OCI-LY3 (cell line): ENCODE results near the gene LDB2.

ENCODE experiments used
- H2AFZ ChIP-seq: fragments of 200-600, 300-600 bp; shearing (Covaris generic); 2 replicates; pipeline ENCODE4 v1.6.0; 2014; ENCODE audit warnings: antibody characterized with exemption, low read depth, low read length
- H3K27ac ChIP-seq: fragments of 200-600, 300-600 bp; sonication (generic); 2 replicates; pipeline ENCODE4 v1.5.1; 2014; ENCODE audit warnings: mild to moderate bottlenecking, low read length, moderate library complexity, mixed read lengths
- H3K27me3 ChIP-seq: fragments of 200-600, 300-600 bp; sonication (generic); 2 replicates; pipeline ENCODE4 v1.6.1; 2014; ENCODE audit warnings: low read depth, low read length, mixed read lengths
- H3K36me3 ChIP-seq: fragments of 200-600, 300-600 bp; sonication (generic); replicated peaks from 2 replicates; pipeline ENCODE3; 2014; ENCODE audit warnings: low read depth, low read length, mixed read lengths
- H3K4me1 ChIP-seq: fragments of 300-600, 200-600 bp; sonication (generic); 2 replicates; pipeline ENCODE4 v1.6.1; 2014; ENCODE audit warnings: low read length, mixed read lengths
- H3K4me2 ChIP-seq: fragments of 200-600, 300-600 bp; sonication (generic); 2 replicates; pipeline ENCODE4 v1.6.1; 2014; ENCODE audit warnings: low read length, mixed read lengths
- H3K4me3 ChIP-seq: fragments of 300-600, 200-600 bp; sonication (generic); 2 replicates; pipeline ENCODE4 v1.5.1; 2014; ENCODE audit warnings: antibody characterized with exemption, mild to moderate bottlenecking, low read length, moderate library complexity
- H3K79me2 ChIP-seq: fragments of 300-600, 200-600 bp; shearing (Covaris generic); 2 replicates; pipeline ENCODE4 v1.6.1; 2014; ENCODE audit warnings: mild to moderate bottlenecking, low read length, mixed read lengths
- H3K9ac ChIP-seq: fragments of 300-600, 200-600 bp; shearing (Covaris generic); 2 replicates; pipeline ENCODE4 v1.6.0; 2014; ENCODE audit warnings: mild to moderate bottlenecking, low read length, moderate library complexity
- H3K9me3 ChIP-seq: fragments of 200-600, 300-600 bp; shearing (Covaris generic); 2 replicates; pipeline ENCODE4 v1.6.1; 2014; ENCODE audit warnings: low read length, mixed read lengths; ENCODE audit not compliant: insufficient read depth
- H4K20me1 ChIP-seq: fragments of 200-600, 300-600 bp; sonication (generic); 2 replicates; pipeline ENCODE4 v1.6.1; 2016; ENCODE audit warnings: low read length, mixed read lengths; ENCODE audit not compliant: insufficient read depth
- EZH2phosphoT487 ChIP-seq: fragments of 200-600 bp; shearing (Covaris generic); IDR thresholded peaks from 2 replicates; pipeline ENCODE4 v1.6.1; 2018; ENCODE audit warnings: antibody characterized with exemption, mixed run types, low read depth
- TF ChIP-seq, protein P1 (sequence below): fragments of 200-600, 300-600 bp; sonication (generic); IDR thresholded peaks from 2 replicates; pipeline ENCODE4 v1.5.1; 2014; ENCODE audit warnings: antibody characterized with exemption, low read length, low read depth

LDB2 gene

DNA sequence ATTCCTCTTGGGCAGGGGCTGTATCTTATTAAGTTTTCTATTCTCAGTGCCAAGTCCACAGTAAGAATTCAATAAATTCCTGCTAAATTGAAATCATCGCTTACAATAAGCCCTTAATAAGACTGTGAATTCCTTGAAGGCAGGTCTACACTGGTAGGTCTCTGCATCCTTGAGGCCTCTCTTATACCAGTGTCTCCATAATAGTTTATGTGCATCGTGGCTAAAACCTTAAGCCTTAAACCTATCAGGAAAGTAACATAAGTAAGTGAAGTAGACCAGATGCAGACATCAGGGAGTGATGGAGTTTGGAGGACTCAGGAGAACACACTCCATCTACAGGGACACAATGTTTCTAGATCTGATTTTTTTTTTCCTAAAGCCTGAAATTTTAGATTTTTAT is 240.3 kb downstream of the LDB2 start:
- TF ChIP-seq EZH2phosphoT487: no peak
- H3K36me3 ChIP-seq: no peaks in the 10 kb centered on the region
- no peak overlapping the region for H2AFZ ChIP-seq

DNA sequence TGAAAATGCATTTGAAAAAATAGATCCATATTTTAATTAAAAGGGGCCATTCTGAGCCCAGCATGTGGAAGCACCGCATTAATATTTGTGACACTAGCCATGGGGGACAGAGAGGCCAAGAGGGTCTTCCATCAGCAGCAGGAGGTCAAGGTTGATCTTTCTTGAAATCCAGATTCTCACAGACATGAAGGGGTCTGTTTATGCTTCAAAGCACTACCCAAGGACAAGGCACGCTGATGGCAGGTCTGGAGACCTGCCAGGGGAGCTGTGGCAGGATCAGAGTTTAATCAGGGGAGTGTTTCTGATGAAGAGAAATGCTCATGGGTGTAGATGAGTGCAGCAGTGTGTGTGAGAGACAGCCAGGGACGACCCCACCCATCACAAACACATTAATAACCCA is 243.3 kb downstream of the LDB2 start:
- Histone ChIP-seq H3K9me3 (no peaks in the 10 kb centered on the region), H3K9ac (no peak overlapping the region), H3K27ac (no peak overlapping the region), H3K4me1 (no peaks in the 10 kb centered on the region), H3K4me2 (no peak overlapping the region), H4K20me1 (no peaks in the 10 kb centered on the region), H3K4me3 (no peak overlapping the region), H3K27me3 (no peaks in the 10 kb centered on the region), H3K79me2 (no peaks in the 10 kb centered on the region), H2AFZ (no peak overlapping the region), H3K36me3 (no peaks in the 10 kb centered on the region)
- TF ChIP-seq, protein P1, sequence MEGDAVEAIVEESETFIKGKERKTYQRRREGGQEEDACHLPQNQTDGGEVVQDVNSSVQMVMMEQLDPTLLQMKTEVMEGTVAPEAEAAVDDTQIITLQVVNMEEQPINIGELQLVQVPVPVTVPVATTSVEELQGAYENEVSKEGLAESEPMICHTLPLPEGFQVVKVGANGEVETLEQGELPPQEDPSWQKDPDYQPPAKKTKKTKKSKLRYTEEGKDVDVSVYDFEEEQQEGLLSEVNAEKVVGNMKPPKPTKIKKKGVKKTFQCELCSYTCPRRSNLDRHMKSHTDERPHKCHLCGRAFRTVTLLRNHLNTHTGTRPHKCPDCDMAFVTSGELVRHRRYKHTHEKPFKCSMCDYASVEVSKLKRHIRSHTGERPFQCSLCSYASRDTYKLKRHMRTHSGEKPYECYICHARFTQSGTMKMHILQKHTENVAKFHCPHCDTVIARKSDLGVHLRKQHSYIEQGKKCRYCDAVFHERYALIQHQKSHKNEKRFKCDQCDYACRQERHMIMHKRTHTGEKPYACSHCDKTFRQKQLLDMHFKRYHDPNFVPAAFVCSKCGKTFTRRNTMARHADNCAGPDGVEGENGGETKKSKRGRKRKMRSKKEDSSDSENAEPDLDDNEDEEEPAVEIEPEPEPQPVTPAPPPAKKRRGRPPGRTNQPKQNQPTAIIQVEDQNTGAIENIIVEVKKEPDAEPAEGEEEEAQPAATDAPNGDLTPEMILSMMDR: no peak
- TF ChIP-seq EZH2phosphoT487: no peak

More for the DNA sequence above, 240.3 kb downstream of the LDB2 start:
- no peak overlapping the region for H3K27ac ChIP-seq
- H3K4me3 ChIP-seq: no peak overlapping the region
- no peaks in the 10 kb centered on the region for H4K20me1 ChIP-seq
- H3K9ac ChIP-seq: no peak overlapping the region
- no peaks in the 10 kb centered on the region for H3K4me1 ChIP-seq
- H3K9me3 ChIP-seq: no peaks in the 10 kb centered on the region
- no peak overlapping the region for H3K4me2 ChIP-seq
- H3K27me3 ChIP-seq: no peaks in the 10 kb centered on the region
- H3K79me2 ChIP-seq: no peaks in the 10 kb centered on the region

DNA sequence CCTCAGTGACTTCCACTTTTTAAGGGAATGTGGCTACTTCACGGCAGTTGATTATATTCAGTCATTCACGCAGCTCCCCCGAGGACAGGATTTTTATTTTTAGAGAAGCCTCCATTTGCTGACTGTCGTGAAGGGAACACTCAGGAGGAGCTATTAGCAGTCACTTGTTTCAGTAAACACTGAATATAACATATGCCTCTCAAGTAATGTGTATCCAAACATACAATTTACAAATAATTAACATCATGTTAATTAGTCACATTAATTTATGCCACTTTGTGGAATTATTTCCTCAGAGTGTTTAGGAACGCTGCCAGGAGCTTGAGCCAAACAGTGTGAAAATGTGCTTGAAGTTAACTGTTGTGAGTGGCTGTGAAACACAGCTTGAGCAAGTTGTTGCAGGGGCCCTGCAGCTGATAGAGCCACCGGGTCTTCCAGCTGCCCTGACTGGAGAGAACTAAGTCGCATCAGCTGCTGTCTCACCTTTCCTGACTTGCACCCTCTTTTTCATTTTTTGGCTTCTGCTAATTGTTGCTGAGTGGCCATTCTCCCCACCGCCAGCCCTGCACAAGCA is 245.6 kb downstream of the LDB2 start:
- no peak for TF ChIP-seq EZH2phosphoT487
- TF ChIP-seq, protein P1: no peak
- no peak overlapping the region for H2AFZ ChIP-seq
- H3K36me3 ChIP-seq: no peaks in the 10 kb centered on the region
- H3K79me2 ChIP-seq: no peaks in the 10 kb centered on the region
- H3K9ac ChIP-seq: no peak overlapping the region
- H3K27me3 ChIP-seq: no peaks in the 10 kb centered on the region
- H4K20me1 ChIP-seq: no peaks in the 10 kb centered on the region
- no peak overlapping the region for H3K4me3 ChIP-seq
- H3K9me3 ChIP-seq: no peaks in the 10 kb centered on the region
- no peak overlapping the region for H3K4me2 ChIP-seq
- H3K4me1 ChIP-seq: no peaks in the 10 kb centered on the region
- no peak overlapping the region for H3K27ac ChIP-seq

DNA sequence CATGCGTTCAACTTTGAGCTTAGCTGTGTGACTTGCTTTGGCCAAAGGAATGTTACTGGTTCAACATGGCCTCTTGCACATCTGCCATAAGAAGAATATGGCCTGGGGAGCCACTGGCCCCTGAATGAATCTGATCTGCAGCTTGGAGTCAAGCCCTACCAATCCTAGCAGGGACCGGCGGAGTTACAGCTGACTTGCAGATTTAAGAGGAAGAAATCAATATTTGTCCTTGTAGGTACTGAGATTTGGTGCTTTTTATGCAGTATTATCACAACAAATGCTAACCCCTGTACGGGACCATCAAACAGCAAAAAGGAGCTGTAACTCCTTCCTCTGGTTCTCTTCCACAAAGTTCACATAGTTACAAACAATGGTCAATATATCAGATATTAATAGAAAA is 252.0 kb downstream of the LDB2 start:
- no peaks in the 10 kb centered on the region for H4K20me1 ChIP-seq
- H3K4me1 ChIP-seq: no peaks in the 10 kb centered on the region
- no peaks in the 10 kb centered on the region for H3K27me3 ChIP-seq
- H3K36me3 ChIP-seq: no peaks in the 10 kb centered on the region
- TF ChIP-seq EZH2phosphoT487: no peak
- TF ChIP-seq, protein P1: no peak
- no peak overlapping the region for H3K27ac ChIP-seq
- H3K9ac ChIP-seq: no peak overlapping the region
- no peak overlapping the region for H3K4me3 ChIP-seq
- no peaks in the 10 kb centered on the region for H3K9me3 ChIP-seq
- H3K79me2 ChIP-seq: no peaks in the 10 kb centered on the region
- no peak overlapping the region for H2AFZ ChIP-seq
- H3K4me2 ChIP-seq: no peak overlapping the region

DNA sequence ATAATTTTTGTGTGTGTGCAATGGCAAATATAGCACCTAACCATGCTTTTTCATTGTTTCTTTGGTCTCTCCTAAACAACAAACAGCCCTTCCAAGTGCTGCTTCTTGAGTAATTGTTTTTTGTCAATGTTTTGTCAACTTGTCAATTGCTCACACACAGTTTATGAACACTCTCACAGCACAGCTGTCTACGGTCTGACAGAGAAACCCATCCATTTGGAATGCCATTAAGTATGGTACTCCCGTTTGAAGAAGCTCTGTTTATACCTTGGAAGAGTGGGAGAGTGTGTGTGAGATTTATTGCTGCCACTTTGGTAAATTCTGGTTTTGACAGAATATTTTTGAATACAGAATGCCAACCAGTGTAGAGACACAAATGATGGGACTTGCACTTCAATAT is 254.6 kb downstream of the LDB2 start:
- Histone ChIP-seq H2AFZ (no peak overlapping the region), H3K79me2 (no peaks in the 10 kb centered on the region), H3K9me3 (no peaks in the 10 kb centered on the region), H3K4me3 (no peak overlapping the region), H3K36me3 (no peaks in the 10 kb centered on the region), H3K27ac (no peak overlapping the region), H3K4me2 (no peak overlapping the region), H3K9ac (no peak overlapping the region), H4K20me1 (no peaks in the 10 kb centered on the region), H3K27me3 (no peaks in the 10 kb centered on the region), H3K4me1 (no peaks in the 10 kb centered on the region)
- no peak for TF ChIP-seq EZH2phosphoT487
- TF ChIP-seq, protein P1: no peak
